NCI-H1417 treated with DMSO at 0.1 percent for 48 hours (cell line): Measurements from ENCODE around the gene TFAM.
"Not testable (repeated sequence)": the region's sequence is repeated elsewhere in the genome, so short reads cannot be mapped to it uniquely, and the experiment has no call there.

Experiments used
- DNase-seq: peaks from one replicate; lab custom pipeline; 2025; lab: John Stamatoyannopoulos, UW

The TFAM gene

GRCh38 chr10:58372607-58373441 is 12.4 kb upstream of the TFAM start:
- DNase-seq, result no peak

- no peak for DNase-seq
These were observed 11.8 kb upstream of the TFAM start for GRCh38 chr10:58373442-58373827.

- no peak for DNase-seq
These were observed 2.7 kb upstream of the TFAM start for GRCh38 chr10:58382489-58382995.

GRCh38 chr10:58384095-58384494 is 1.1 kb upstream of the TFAM start:
- no peak for DNase-seq

GRCh38 chr10:58384544-58384998 is 639 bp upstream of the TFAM start:
- no peak for DNase-seq

GRCh38 chr10:58385784-58386112 is 538 bp downstream of the TFAM start:
- no peak for DNase-seq

- no peak for DNase-seq
These were observed 3.8 kb downstream of the TFAM start for GRCh38 chr10:58389024-58389423.

GRCh38 chr10:58393317-58393716 is 8.1 kb downstream of the TFAM start:
- no peak for DNase-seq

GRCh38 chr10:58394471-58394870 is 9.3 kb downstream of the TFAM start:
- DNase-seq, result no peak

- no peak for DNase-seq
These were observed 10.8 kb downstream of the TFAM start for GRCh38 chr10:58396057-58396456.

- no peak for DNase-seq
These were observed 12.6 kb downstream of the TFAM start for GRCh38 chr10:58397830-58398229.

- no peak for DNase-seq
These were observed 14.2 kb downstream of the TFAM start for GRCh38 chr10:58399410-58399809.

GRCh38 chr10:58400609-58401008 is 15.4 kb downstream of the TFAM start:
- no peak for DNase-seq

GRCh38 chr10:58404001-58404400 is 18.8 kb downstream of the TFAM start:
- no peak for DNase-seq

- DNase-seq, result no peak
These were observed 24.9 kb downstream of the TFAM start for GRCh38 chr10:58409956-58410610.

GRCh38 chr10:58412502-58412961 is 27.3 kb downstream of the TFAM start:
- no peak for DNase-seq

- DNase-seq, result no peak
These were observed 29.2 kb downstream of the TFAM start for GRCh38 chr10:58414270-58415041.

- DNase-seq, result no peak
These were observed 30.5 kb downstream of the TFAM start for GRCh38 chr10:58415757-58416156.

- not testable (repeated sequence) for DNase-seq
These were observed 32.7 kb downstream of the TFAM start for GRCh38 chr10:58417902-58418301.

- no peak for DNase-seq
These were observed 39.0 kb downstream of the TFAM start for GRCh38 chr10:58424176-58424575.

- not testable (repeated sequence) for DNase-seq
These were observed 43.2 kb downstream of the TFAM start for GRCh38 chr10:58428436-58428835.

- no peak for DNase-seq
These were observed 46.7 kb downstream of the TFAM start for GRCh38 chr10:58431903-58432302.

GRCh38 chr10:58433066-58433465 is 47.9 kb downstream of the TFAM start:
- DNase-seq, result no peak
